DND-41 (cell line): ENCODE data around the gene CHAT.

Experiments used
- ATAC-seq: fragments of 200-7000 bp; cut with Tn5 transposase; 3 replicates; pipeline ENCODE4 v1.9.1; 2021; ENCODE audit warnings: low read depth; ENCODE audit not compliant: insufficient read depth
- DNase-seq: peaks from one replicate; pipeline ENCODE4 v3.0.0-alpha.2; 2020
- H2AFZ ChIP-seq: 2 replicates; pipeline ENCODE4 v1.6.0; 2012; ENCODE audit warnings: low read depth, low read length
- H3K27ac ChIP-seq: 2 replicates; pipeline ENCODE4 v1.5.1; 2012; ENCODE audit warnings: low read length, inconsistent platforms
- H3K27me3 ChIP-seq: fragments of 200-600 bp; sonication (generic); 2 replicates; pipeline ENCODE4 v1.6.0; 2012; ENCODE audit warnings: low read length, mild to moderate bottlenecking, inconsistent platforms; ENCODE audit not compliant: insufficient read depth, poor library complexity
- H3K36me3 ChIP-seq: 2 replicates; pipeline ENCODE4 v1.5.1; 2012; ENCODE audit warnings: low read length, inconsistent platforms; ENCODE audit not compliant: insufficient read depth
- H3K4me1 ChIP-seq: 2 replicates; pipeline ENCODE4 v1.5.1; 2012; ENCODE audit warnings: mild to moderate bottlenecking, low read length; ENCODE audit not compliant: insufficient read depth
- H3K4me2 ChIP-seq: 2 replicates; pipeline ENCODE4 v1.6.0; 2012; ENCODE audit warnings: mild to moderate bottlenecking, moderate library complexity, low read length, inconsistent platforms; ENCODE audit not compliant: insufficient read depth
- H3K4me3 ChIP-seq, 2 experiments: fragments of 200-600 bp in 1 of 2; shearing (Covaris generic) in 1 of 2; 2 replicates each; pipeline ENCODE4 v1.5.1; 2012 to 2016; ENCODE audit warnings: inconsistent platforms in 2 of 2, low read length in 2 of 2, mild to moderate bottlenecking in 2 of 2, low read depth in 1 of 2, moderate library complexity in 1 of 2
- H3K79me2 ChIP-seq: 2 replicates; pipeline ENCODE4 v1.6.0; 2012; ENCODE audit warnings: low read length, inconsistent platforms; ENCODE audit not compliant: insufficient read depth
- H3K9ac ChIP-seq: 2 replicates; pipeline ENCODE4 v1.6.0; 2012; ENCODE audit warnings: low read depth, mild to moderate bottlenecking, inconsistent platforms, low read length, moderate library complexity
- H3K9me3 ChIP-seq: 2 replicates; pipeline ENCODE4 v1.5.1; 2012; ENCODE audit warnings: low read length, moderate library complexity, mild to moderate bottlenecking, inconsistent platforms; ENCODE audit not compliant: insufficient read depth, severe bottlenecking
- H4K20me1 ChIP-seq: 2 replicates; pipeline ENCODE4 v1.6.0; 2012; ENCODE audit warnings: low read length; ENCODE audit not compliant: insufficient read depth
- CTCF ChIP-seq: IDR thresholded peaks from 2 replicates; pipeline ENCODE4 v1.5.1; 2012; ENCODE audit warnings: borderline replicate concordance, low read length, moderate library complexity, mild to moderate bottlenecking; ENCODE audit not compliant: poor library complexity, severe bottlenecking; ENCODE audit errors: extremely low read depth
- EZH2 ChIP-seq: IDR thresholded peaks from 3 replicates; pipeline ENCODE4 v1.6.1; 2012; ENCODE audit warnings: borderline replicate concordance, low read depth, mild to moderate bottlenecking, moderate library complexity, low read length, inconsistent platforms; ENCODE audit not compliant: severe bottlenecking

The CHAT gene

GRCh38 chr10:49579621-49580020 lies 34.2 kb upstream of the CHAT start:
- no peaks in the 10 kb centered on the region for H3K79me2 ChIP-seq
- no peaks in the 10 kb centered on the region for H3K27me3 ChIP-seq
- no peak overlapping the region for H3K4me3 ChIP-seq
- H3K9me3 ChIP-seq = no peaks in the 10 kb centered on the region
- no peak overlapping the region for H3K9ac ChIP-seq
- H3K36me3 ChIP-seq = no peaks in the 10 kb centered on the region
- H2AFZ ChIP-seq = no peak overlapping the region
- no peaks in the 10 kb centered on the region for H4K20me1 ChIP-seq
- no peaks in the 10 kb centered on the region for H3K4me1 ChIP-seq
- no peak overlapping the region for H3K4me2 ChIP-seq
- H3K27ac ChIP-seq = no peak overlapping the region
- TF ChIP-seq CTCF (no peak), EZH2 (no peak)
- ATAC-seq = no peak
- no peak for DNase-seq

GRCh38 chr10:49585387-49585786 lies 28.4 kb upstream of the CHAT start:
- H3K9me3 ChIP-seq = no peaks in the 10 kb centered on the region
- no peaks in the 10 kb centered on the region for H4K20me1 ChIP-seq
- H3K9ac ChIP-seq = no peak overlapping the region
- TF ChIP-seq CTCF (no peak), EZH2 (no peak)
- H3K27me3 ChIP-seq = no peaks in the 10 kb centered on the region
- H3K4me1 ChIP-seq = no peaks in the 10 kb centered on the region
- H3K36me3 ChIP-seq = no peaks in the 10 kb centered on the region
- H2AFZ ChIP-seq = no peak overlapping the region
- no peak for ATAC-seq
- no peaks in the 10 kb centered on the region for H3K79me2 ChIP-seq
- no peak overlapping the region for H3K27ac ChIP-seq
- no peak for DNase-seq
- H3K4me3 ChIP-seq = no peak overlapping the region
- H3K4me2 ChIP-seq = no peak overlapping the region

- ATAC-seq (no peak), DNase-seq (no peak)
- Histone ChIP-seq H3K4me3 (no peak overlapping the region), H3K27me3 (no peaks in the 10 kb centered on the region), H3K9me3 (no peaks in the 10 kb centered on the region), H4K20me1 (no peaks in the 10 kb centered on the region), H3K36me3 (no peaks in the 10 kb centered on the region), H3K4me2 (no peak overlapping the region), H3K9ac (no peak overlapping the region), H3K27ac (no peak overlapping the region), H2AFZ (no peak overlapping the region), H3K79me2 (no peaks in the 10 kb centered on the region), H3K4me1 (no peaks in the 10 kb centered on the region)
- TF ChIP-seq CTCF = no peak
- no peak for TF ChIP-seq EZH2
Measured at GRCh38 chr10:49587981-49588380, 25.9 kb upstream of the CHAT start.
